GM23338 (cell line): ENCODE results near the gene ACOT6. TPM values are rescaled to one million over a fixed set of nuclear protein-coding genes. Genes with fewer than 3 reads are reported as not detected.

Source experiments
- ATAC-seq: fragments of 200-7000 bp; cut with Tn5 transposase; 3 replicates; pipeline ENCODE4 v1.9.1; 2020
- DNase-seq: peaks from one replicate; pipeline ENCODE4 v3.0.0-alpha.2; 2015; ENCODE audit warnings: low spot score
- H2AFZ ChIP-seq: fragments of 200-600 bp; sonication (generic); 2 replicates; pipeline ENCODE4 v1.8.0; 2016; ENCODE audit warnings: antibody characterized with exemption, mild to moderate bottlenecking, moderate library complexity
- H3F3A ChIP-seq: fragments of 200-600 bp; sonication (generic); replicated peaks from 2 replicates; pipeline ENCODE4 v1.8.0; 2017; ENCODE audit warnings: antibody characterized with exemption, mixed run types, low read depth
- H3K27ac ChIP-seq: fragments of 200-600 bp; sonication (generic); 2 replicates; pipeline ENCODE4 v1.6.1; 2016; ENCODE audit warnings: low read depth
- H3K27me3 ChIP-seq: fragments of 200-600 bp; sonication (generic); 2 replicates; pipeline ENCODE4 v1.8.0; 2016; ENCODE audit warnings: mild to moderate bottlenecking, mixed run types, moderate library complexity; ENCODE audit not compliant: insufficient read depth
- H3K36me3 ChIP-seq: fragments of 200-600 bp; sonication (generic); 2 replicates; pipeline ENCODE4 v1.8.0; 2016; ENCODE audit warnings: mild to moderate bottlenecking; ENCODE audit not compliant: insufficient read depth
- H3K4me1 ChIP-seq: fragments of 200-600 bp; sonication (generic); 2 replicates; pipeline ENCODE4 v1.8.0; 2016; ENCODE audit warnings: mild to moderate bottlenecking, moderate library complexity; ENCODE audit not compliant: insufficient read depth
- H3K4me2 ChIP-seq: fragments of 200-600 bp; sonication (generic); 2 replicates; pipeline ENCODE4 v1.7.1; 2017; ENCODE audit warnings: mixed run types
- H3K4me3 ChIP-seq: fragments of 200-600 bp; sonication (generic); 2 replicates; pipeline ENCODE4 v1.6.1; 2016; ENCODE audit warnings: mixed run types
- H3K79me2 ChIP-seq: fragments of 200-600 bp; sonication (generic); replicated peaks from 2 replicates; pipeline ENCODE4 v1.8.0; 2017; ENCODE audit warnings: mild to moderate bottlenecking; ENCODE audit not compliant: insufficient read depth
- H3K9me2 ChIP-seq: fragments of 200-600 bp; sonication (generic); 2 replicates; pipeline ENCODE4 v1.8.0; 2017; ENCODE audit not compliant: insufficient read depth
- H4K20me1 ChIP-seq: fragments of 200-600 bp; sonication (generic); replicated peaks from 2 replicates; pipeline ENCODE4 v1.8.0; 2017; ENCODE audit warnings: mild to moderate bottlenecking; ENCODE audit not compliant: insufficient read depth
- H3K27ac Mint-ChIP-seq: 2 replicates; pipeline ENCODE4 v1.8.0; 2020; ENCODE audit warnings: inconsistent platforms, mild to moderate bottlenecking, moderate library complexity, mixed read lengths
- H3K27me3 Mint-ChIP-seq: 3 replicates; pipeline ENCODE4 v1.8.0; 2022; ENCODE audit warnings: low read depth, mild to moderate bottlenecking, moderate library complexity, mixed read lengths, inconsistent platforms; ENCODE audit not compliant: insufficient read depth, poor library complexity
- H3K36me3 Mint-ChIP-seq: 3 replicates; pipeline ENCODE4 v1.8.0; 2021; ENCODE audit warnings: low read depth, mild to moderate bottlenecking, inconsistent platforms, moderate library complexity, mixed read lengths
- H3K4me1 Mint-ChIP-seq: 3 replicates; pipeline ENCODE4 v1.8.0; 2020; ENCODE audit warnings: mild to moderate bottlenecking, inconsistent platforms, mixed read lengths
- H3K4me3 Mint-ChIP-seq: 3 replicates; pipeline ENCODE4 v1.8.0; 2021; ENCODE audit warnings: moderate library complexity, mild to moderate bottlenecking, inconsistent platforms, mixed read lengths
- H3K9me3 Mint-ChIP-seq: 3 replicates; pipeline ENCODE4 v1.8.0; 2020; ENCODE audit warnings: moderate library complexity, mild to moderate bottlenecking, inconsistent platforms, mixed read lengths
- CREB1 ChIP-seq: fragments of 250-450 bp; sonication (Bioruptor Pico); IDR thresholded peaks from 2 replicates; pipeline ENCODE4 v1.5.0; 2020; ENCODE audit warnings: low read depth, mild to moderate bottlenecking, moderate library complexity
- EZH2 ChIP-seq: fragments of 200-600 bp; sonication (generic); IDR thresholded peaks from one replicate; pipeline ENCODE4 v1.8.0; 2017; ENCODE audit warnings: antibody characterized with exemption, mild to moderate bottlenecking, low read depth; ENCODE audit not compliant: unreplicated experiment
- EZH2phosphoT487 ChIP-seq: fragments of 200-600 bp; sonication (generic); IDR thresholded peaks from one replicate; pipeline ENCODE4 v1.8.1; 2018; ENCODE audit warnings: antibody characterized with exemption; ENCODE audit not compliant: unreplicated experiment
- JUNB ChIP-seq: IDR thresholded peaks from one replicate; pipeline ENCODE4 v1.6.1; 2016; ENCODE audit warnings: antibody characterized with exemption; ENCODE audit not compliant: unreplicated experiment
- NANOG ChIP-seq: IDR thresholded peaks from 2 replicates; pipeline ENCODE4 v1.6.1; 2016; ENCODE audit warnings: antibody characterized with exemption, borderline replicate concordance
- POLR2AphosphoS5 ChIP-seq: IDR thresholded peaks from 2 replicates; pipeline ENCODE4 v1.6.1; 2016; ENCODE audit warnings: antibody characterized with exemption, low read depth
- REST ChIP-seq: IDR thresholded peaks from one replicate; pipeline ENCODE4 v1.6.1; 2018; ENCODE audit warnings: antibody characterized with exemption; ENCODE audit not compliant: unreplicated experiment
- STAT1 ChIP-seq: IDR thresholded peaks from one replicate; pipeline ENCODE4 v1.6.1; 2016; ENCODE audit warnings: antibody characterized with exemption; ENCODE audit not compliant: unreplicated experiment
- ZNF114 ChIP-seq: fragments of 250-450 bp; sonication (Bioruptor Pico); IDR thresholded peaks from 2 replicates; pipeline ENCODE4 v1.5.0; 2020; ENCODE audit warnings: mild to moderate bottlenecking, moderate library complexity
- ZNF331 ChIP-seq: fragments of 250-450 bp; sonication (Bioruptor Pico); IDR thresholded peaks from 2 replicates; pipeline ENCODE4 v1.5.0; 2020; ENCODE audit warnings: low read depth, mild to moderate bottlenecking, moderate library complexity
- ZNF462 ChIP-seq: fragments of 250-450 bp; sonication (Bioruptor Pico); IDR thresholded peaks from 2 replicates; pipeline ENCODE4 v1.5.0; 2020; ENCODE audit warnings: mild to moderate bottlenecking, moderate library complexity
- polyA plus RNA-seq: library from polyadenylated mRNA; unstranded; fragments of >200 nt; fragmentation: Nextera tagmentation; extraction: Ambion mirVana; gene quantifications from 2 replicates; pipeline ENCODE4 v1.2.1, GENCODE V29; 2016
- total RNA-seq: library from RNA; depleted of rRNA; stranded (reverse); fragments of >200 nt; shearing (Covaris generic); gene quantifications from 2 replicates; pipeline ENCODE4 v1.2.3, GENCODE V29; 2014
- TF ChIP-seq, protein P1 (sequence below): IDR thresholded peaks from 2 replicates; pipeline ENCODE4 v1.6.1; 2016; ENCODE audit warnings: antibody characterized with exemption
- TF ChIP-seq, protein P2 (sequence below), 2 experiments: fragments of 200-600 bp in 1 of 2; sonication (generic) in 1 of 2; conservative IDR thresholded peaks; 2 replicates each; pipeline versions ENCODE4 v1.5.1 to v1.6.1; 2016 to 2017; ENCODE audit warnings: antibody characterized with exemption in 2 of 2, low read depth in 2 of 2, mild to moderate bottlenecking in 2 of 2, moderate library complexity in 1 of 2

Gene ACOT6
- total and polyA plus RNA-seq, 2 experiments from 2014 or later = 0.44 to 0.83 TPM

DNA sequence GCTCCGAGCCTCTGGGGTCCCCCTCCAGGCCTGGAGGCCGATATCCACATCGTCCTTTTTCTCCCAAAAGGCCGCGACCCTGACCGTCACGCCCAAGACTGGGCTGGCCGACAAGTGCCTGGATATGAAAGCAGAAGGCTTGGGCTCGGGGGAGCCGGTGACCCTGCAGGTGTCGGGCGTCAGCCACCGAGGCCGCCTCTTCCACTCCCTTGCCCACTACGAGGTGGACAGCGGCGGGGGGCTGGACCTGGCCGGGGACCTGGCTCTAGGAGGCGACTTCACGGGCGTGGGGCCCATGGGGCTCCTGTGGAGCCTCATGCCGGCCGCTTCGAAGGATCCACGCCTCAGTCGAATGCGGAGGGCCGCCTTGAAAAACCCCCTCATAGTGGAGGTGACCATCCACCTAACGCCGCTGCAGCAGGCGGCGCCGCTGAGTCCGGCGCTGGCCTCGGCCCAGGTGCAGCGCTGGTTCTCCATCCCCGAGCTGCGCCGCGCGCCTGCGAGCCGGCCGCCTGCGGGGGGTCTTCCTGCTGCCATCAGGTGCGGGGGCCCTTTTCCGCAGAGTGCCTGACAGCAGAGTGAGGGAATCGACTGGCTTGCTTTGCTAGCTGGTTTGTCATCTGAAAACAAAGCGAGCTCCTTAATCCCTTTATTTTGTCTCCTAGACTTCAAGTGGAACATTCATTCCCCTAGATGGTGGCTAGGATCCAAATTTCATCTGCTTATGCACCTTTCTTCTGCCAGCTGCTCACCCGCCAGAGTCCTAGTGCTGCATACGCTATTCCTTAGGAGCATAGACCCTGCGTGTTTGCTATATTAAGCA is 21.9 kb downstream of the ACOT6 start:
- peak overlapping the region; percentile 92 for H3K4me2 ChIP-seq
- H3K27ac Mint-ChIP-seq = peak overlapping the region; percentile 74; the same call in 1 of the 2 replicates
- H3K9me3 Mint-ChIP-seq = no peaks in the 10 kb centered on the region
- H3K27me3 ChIP-seq = no peaks in the 10 kb centered on the region
- peak overlapping the region; percentile 98 for H2AFZ ChIP-seq
- H3F3A ChIP-seq = peaks cover 11% of the 10 kb centered on the region
- no peaks in the 10 kb centered on the region for H3K36me3 Mint-ChIP-seq
- H3K79me2 ChIP-seq = no peaks in the 10 kb centered on the region
- DNase-seq = peak; percentile 94
- H3K4me3 ChIP-seq = peak overlapping the region; percentile 79
- peak overlapping the region; percentile 75 for H3K4me3 Mint-ChIP-seq
- TF ChIP-seq ZNF331 (CRISPR knock-in tag) = no peak
- TF ChIP-seq STAT1 = no peak
- no peak for TF ChIP-seq ZNF462 (CRISPR knock-in tag)
- no peak for TF ChIP-seq NANOG
- TF ChIP-seq REST = no peak
- peak; percentile 55 for TF ChIP-seq POLR2AphosphoS5
- no peak for TF ChIP-seq JUNB
- no peak for TF ChIP-seq EZH2
- TF ChIP-seq, protein P1, sequence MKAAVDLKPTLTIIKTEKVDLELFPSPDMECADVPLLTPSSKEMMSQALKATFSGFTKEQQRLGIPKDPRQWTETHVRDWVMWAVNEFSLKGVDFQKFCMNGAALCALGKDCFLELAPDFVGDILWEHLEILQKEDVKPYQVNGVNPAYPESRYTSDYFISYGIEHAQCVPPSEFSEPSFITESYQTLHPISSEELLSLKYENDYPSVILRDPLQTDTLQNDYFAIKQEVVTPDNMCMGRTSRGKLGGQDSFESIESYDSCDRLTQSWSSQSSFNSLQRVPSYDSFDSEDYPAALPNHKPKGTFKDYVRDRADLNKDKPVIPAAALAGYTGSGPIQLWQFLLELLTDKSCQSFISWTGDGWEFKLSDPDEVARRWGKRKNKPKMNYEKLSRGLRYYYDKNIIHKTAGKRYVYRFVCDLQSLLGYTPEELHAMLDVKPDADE = peak; percentile 85
- TF ChIP-seq CREB1 = no peak
- TF ChIP-seq EZH2phosphoT487 = no peak
- no peak for TF ChIP-seq ZNF114 (CRISPR knock-in tag)
- TF ChIP-seq, protein P2, sequence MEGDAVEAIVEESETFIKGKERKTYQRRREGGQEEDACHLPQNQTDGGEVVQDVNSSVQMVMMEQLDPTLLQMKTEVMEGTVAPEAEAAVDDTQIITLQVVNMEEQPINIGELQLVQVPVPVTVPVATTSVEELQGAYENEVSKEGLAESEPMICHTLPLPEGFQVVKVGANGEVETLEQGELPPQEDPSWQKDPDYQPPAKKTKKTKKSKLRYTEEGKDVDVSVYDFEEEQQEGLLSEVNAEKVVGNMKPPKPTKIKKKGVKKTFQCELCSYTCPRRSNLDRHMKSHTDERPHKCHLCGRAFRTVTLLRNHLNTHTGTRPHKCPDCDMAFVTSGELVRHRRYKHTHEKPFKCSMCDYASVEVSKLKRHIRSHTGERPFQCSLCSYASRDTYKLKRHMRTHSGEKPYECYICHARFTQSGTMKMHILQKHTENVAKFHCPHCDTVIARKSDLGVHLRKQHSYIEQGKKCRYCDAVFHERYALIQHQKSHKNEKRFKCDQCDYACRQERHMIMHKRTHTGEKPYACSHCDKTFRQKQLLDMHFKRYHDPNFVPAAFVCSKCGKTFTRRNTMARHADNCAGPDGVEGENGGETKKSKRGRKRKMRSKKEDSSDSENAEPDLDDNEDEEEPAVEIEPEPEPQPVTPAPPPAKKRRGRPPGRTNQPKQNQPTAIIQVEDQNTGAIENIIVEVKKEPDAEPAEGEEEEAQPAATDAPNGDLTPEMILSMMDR (conservative IDR thresholded peaks at IDR 0.05; ENCODE audit: low read depth in 2 of 2) = peak; percentile 27 to 68
- peaks cover 6% of the 10 kb centered on the region; the same call in 1 of the 2 replicates for H3K4me1 ChIP-seq
- peak; percentile 89 for ATAC-seq
- H3K27ac ChIP-seq = peak overlapping the region; percentile 84
- H3K9me2 ChIP-seq = no peaks in the 10 kb centered on the region
- H4K20me1 ChIP-seq = no peaks in the 10 kb centered on the region
- H3K27me3 Mint-ChIP-seq = peaks cover 6% of the 10 kb centered on the region
- H3K36me3 ChIP-seq = no peaks in the 10 kb centered on the region
- H3K4me1 Mint-ChIP-seq = peaks cover 6% of the 10 kb centered on the region; the same call in 2 of the 3 replicates
